Stimulated activated CD8-positive, alpha-beta memory T cell treated with anti-CD3 and anti-CD28 coated beads, Interleukin-15, amount 100 ng/mL, for 24 hours (primary cell): ENCODE measurements around the gene SEMA6B.
"Not testable (repeated sequence)": the region's sequence is repeated elsewhere in the genome, so short reads cannot be mapped to it uniquely, and the experiment has no call there.

Experiments used
- DNase-seq: peaks from one replicate; pipeline ENCODE4 v3.0.0-alpha.2; 2020; ENCODE audit warnings: low read depth

The SEMA6B gene

DNA sequence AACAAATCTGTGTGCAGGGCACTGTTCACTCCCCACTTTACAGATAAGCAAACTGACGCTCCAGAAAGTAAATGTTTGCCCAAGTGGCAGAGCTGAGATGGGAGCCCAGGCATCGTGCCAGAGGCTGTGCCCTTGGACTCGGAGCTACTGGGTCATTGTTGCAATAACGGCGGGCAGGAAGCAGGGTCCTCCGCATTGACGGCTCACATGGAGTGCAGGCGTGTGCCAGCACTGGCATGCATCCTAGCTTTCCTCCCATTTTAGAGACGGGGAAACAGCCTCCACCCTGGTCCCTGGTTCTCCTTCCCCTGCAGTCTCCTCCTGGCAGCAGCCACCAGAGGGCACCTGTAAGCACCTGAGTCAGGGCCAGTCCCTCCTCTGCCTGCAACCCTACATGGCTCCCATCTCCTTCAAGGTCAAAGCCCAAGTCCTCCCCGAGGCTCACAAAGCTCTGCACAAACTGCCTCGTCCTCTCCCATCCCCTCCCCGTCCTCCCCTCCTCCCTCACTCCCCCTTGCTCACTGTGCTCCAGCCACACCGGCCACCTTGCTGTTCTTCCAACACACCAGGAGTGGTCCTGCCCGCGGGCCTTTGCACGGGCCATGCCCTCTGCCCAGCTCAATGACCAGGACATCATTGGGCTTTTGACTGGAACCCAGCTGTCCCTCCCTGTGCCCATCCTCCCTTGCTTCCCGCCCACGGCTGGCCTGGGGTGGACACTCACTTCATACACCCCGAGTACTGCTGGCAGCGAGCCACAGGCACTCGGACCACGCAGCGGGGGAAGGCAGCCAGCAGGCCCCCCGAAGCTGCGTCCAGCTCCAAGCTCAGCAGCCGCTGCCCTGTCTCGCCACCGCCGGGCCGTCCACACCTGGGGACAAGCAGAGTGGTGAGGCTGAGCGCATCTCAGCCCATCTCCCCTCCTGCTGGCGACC is 11.9 kb downstream of the SEMA6B start:
- no peak for DNase-seq

GRCh38 chr19:4543842-4544647 is 15.4 kb downstream of the SEMA6B start:
- no peak for DNase-seq

DNA sequence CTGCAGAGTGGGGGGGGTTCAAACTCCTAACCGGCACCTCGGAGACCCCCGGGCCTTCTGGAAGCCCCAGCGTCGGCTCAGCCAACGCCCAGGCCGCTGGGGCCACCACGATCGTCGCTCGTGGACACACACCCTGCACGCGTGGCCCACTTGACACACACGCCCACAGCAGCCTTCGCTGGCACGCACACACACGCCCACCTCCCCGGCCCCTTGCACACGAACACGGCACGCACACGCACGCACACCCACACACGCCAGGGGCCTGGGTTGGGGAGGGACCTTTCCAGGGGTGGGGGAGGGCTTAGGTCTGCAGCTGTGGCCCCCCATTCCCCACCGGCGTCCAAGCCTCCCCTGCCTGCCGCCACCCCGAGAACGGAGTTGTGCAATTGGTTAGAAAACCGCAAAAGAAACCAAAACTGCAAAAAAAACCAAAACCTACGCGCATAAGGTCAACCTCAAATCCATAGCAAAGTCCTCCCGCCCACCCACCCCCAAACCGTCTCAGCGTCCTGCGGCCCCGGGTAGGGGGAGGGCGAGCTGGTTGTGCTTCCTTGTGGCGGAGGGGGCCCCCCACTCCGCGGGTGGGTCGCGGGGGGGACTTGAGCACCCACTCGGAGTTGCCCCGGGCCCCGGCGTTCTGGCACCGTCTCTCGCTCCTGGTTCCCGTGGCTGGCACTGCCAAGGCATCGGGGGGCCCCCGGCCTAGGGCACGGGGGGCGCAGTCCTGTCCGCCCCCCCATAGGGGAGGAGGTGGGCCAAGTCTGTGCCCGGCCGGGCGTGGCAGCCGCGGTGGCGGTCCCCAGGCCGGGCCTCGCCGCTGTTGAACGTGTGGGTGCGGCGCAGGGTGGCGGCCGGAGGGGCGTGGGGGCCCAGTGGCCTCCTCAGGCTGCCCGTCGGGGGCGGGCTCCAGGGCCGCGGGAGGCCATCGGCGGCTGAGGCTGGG is 16.3 kb downstream of the SEMA6B start:
- no peak for DNase-seq

GRCh38 chr19:4541806-4542145 is 17.7 kb downstream of the SEMA6B start:
- not testable (repeated sequence) for DNase-seq

- no peak for DNase-seq
Observed at GRCh38 chr19:4541114-4541805, 18.2 kb downstream of the SEMA6B start.

- no peak for DNase-seq
Observed at GRCh38 chr19:4539693-4540581, 19.5 kb downstream of the SEMA6B start, which contains the start of gene LRG1. Gene LRG1, minus strand, starts transcription at chr19:4540036. Its CDS starts 23 bp downstream, at chr19:4540013.

- no peak for DNase-seq
Observed at GRCh38 chr19:4539169-4539692, 20.3 kb downstream of the SEMA6B start.

GRCh38 chr19:4538601-4538954 is 20.9 kb downstream of the SEMA6B start:
- no peak for DNase-seq

- no peak for DNase-seq
Observed at GRCh38 chr19:4537953-4538600, 21.4 kb downstream of the SEMA6B start.

GRCh38 chr19:4536798-4537197 is 22.7 kb downstream of the SEMA6B start:
- no peak for DNase-seq

DNA sequence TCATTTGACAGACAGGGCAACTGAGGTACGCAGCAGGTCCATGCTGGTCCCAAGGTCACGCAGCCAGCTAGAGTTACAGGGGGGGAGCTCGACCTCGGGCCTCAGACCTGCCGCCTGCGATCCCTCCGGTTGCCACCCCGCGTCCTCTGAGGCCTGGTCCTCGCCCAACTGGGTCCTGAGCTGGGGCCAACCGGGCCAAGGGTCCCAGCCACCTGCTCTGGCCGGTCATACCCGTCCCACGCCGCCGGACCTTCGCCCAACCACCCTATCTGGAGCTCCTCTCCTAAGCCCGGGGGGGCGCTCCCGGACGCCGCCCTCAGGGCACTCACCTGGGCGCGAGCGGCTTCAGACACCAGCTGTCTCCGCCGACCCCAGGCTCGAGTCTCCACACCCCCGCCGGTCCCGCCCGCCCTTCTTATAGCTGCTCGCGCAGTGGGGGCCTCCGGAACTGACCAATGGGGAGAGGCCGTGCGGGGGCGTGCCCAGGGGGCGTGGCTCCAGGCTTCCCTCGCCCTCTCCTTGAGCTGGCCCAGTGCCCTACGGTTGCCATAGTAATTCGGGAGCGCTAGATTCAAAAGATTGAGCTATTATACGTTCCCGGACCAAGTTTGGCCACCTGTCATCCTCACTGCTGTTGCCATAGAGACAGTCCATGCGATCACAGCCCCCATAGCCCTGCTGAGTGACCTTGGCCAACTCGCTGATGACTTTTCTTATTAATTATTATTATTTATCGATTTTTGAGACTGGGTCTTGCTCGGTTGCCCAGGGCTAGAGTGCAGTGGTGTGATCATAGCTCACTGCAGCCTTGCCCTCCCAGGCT is 24.4 kb downstream of the SEMA6B start, which contains the start of gene PLIN5:
PLIN5 (minus strand) TSS at position 389 of the 823 bp plus-strand sequence. CDS start 1,150 bp downstream, outside the sequence.
- no peak for DNase-seq

DNA sequence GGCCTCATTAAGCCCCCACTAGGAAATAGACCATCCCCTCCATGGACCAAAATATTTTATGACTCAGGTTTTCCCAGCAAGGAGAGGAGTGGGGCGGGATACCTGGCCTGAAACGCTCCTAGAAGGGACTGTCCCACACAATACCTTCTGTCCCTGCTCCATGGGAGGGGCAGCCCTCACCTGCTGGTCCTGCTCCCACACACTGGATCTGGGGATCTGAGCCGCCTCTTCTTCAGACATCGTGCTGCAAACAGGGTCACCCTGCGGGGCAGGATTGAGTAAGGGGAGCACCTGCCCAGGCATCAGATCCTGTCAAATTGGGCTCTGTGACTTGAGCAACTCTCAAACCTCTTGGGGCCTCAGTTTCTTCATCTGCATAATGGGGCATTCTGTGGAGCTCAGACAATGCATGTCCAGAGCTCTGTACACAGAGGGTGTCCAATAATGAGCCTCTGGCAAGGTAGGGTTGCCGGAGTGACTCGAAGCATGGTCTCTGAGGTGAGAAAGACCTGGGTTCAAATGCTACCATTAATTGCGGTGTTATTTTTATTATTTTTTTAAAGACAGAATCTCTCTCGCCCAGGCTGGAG is 25.6 kb downstream of the SEMA6B start:
- DNase-seq = no peak

DNA sequence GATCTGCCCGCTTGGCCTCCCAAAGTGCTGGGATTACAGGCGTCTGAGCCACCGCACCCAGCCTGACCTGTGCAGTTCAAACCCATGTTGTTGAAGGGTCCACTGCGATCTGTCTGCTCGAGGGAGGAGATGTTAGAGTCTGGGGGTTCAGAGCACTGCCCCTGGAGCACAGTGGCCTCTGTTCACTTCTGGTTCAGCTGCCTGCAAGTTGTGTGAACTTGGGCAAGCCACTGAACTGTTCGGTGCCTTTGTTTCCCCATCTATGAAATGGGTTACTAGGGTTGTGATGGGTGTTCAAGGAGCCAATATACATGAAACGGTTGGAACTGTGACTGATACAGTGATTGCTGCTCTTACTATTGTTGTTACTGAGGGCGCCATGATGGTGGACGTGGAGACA is 26.1 kb downstream of the SEMA6B start:
- DNase-seq = no peak

- DNase-seq = no peak
Observed at GRCh38 chr19:4531562-4532165, 27.8 kb downstream of the SEMA6B start.

GRCh38 chr19:4529924-4530522 is 29.5 kb downstream of the SEMA6B start:
- DNase-seq = no peak

GRCh38 chr19:4528843-4529242 is 30.6 kb downstream of the SEMA6B start:
- DNase-seq = no peak

GRCh38 chr19:4527377-4527776 is 32.1 kb downstream of the SEMA6B start:
- DNase-seq = not testable (repeated sequence)
